H9 (cell line): Measurements from ENCODE around the gene ENKUR. TPM values are rescaled to one million over a fixed set of nuclear protein-coding genes. Genes with fewer than 3 reads are reported as not detected.

ENCODE experiments used
- DNase-seq: peaks from one replicate; pipeline ENCODE4 v3.0.0-alpha.2; 2017
- H2AFZ ChIP-seq: one replicate; pipeline ENCODE4 v1.6.1; 2013; ENCODE audit warnings: mild to moderate bottlenecking, low read length, control low read depth, moderate library complexity
- H2AK5ac ChIP-seq: 2 replicates; pipeline ENCODE4 v1.6.1; 2013; ENCODE audit warnings: low read length, control low read depth, mixed read lengths; ENCODE audit not compliant: insufficient read length
- H2BK120ac ChIP-seq: one replicate; pipeline ENCODE4 v1.6.1; 2013; ENCODE audit warnings: low read depth, mild to moderate bottlenecking, low read length, control low read depth, inconsistent platforms; ENCODE audit not compliant: poor library complexity, severe bottlenecking
- H2BK12ac ChIP-seq: 2 replicates; pipeline ENCODE4 v1.6.1; 2013; ENCODE audit warnings: low read length, control low read depth, mixed read lengths, low read depth; ENCODE audit not compliant: insufficient read length
- H2BK15ac ChIP-seq: 2 replicates; pipeline ENCODE4 v1.6.1; 2013; ENCODE audit warnings: low read depth, low read length, control low read depth
- H2BK20ac ChIP-seq: one replicate; pipeline ENCODE4 v1.6.1; 2013; ENCODE audit warnings: low read depth, mild to moderate bottlenecking, low read length, control low read depth, inconsistent platforms; ENCODE audit not compliant: poor library complexity, severe bottlenecking
- H2BK5ac ChIP-seq: 2 replicates; pipeline ENCODE4 v1.6.1; 2013; ENCODE audit warnings: low read length, control low read depth, mixed read lengths; ENCODE audit not compliant: insufficient read length
- H3K14ac ChIP-seq: 2 replicates; pipeline ENCODE4 v1.6.1; 2013; ENCODE audit warnings: low read length, control low read depth; ENCODE audit not compliant: insufficient read depth
- H3K18ac ChIP-seq: 2 replicates; pipeline ENCODE4 v1.6.1; 2013; ENCODE audit warnings: low read depth, mild to moderate bottlenecking, mixed read lengths, low read length, control low read depth; ENCODE audit not compliant: insufficient read length
- H3K23ac ChIP-seq: 2 replicates; pipeline ENCODE4 v1.6.1; 2013; ENCODE audit warnings: low read length, control low read depth, mixed read lengths, low read depth; ENCODE audit not compliant: insufficient read length
- H3K23me2 ChIP-seq: 2 replicates; pipeline ENCODE4 v1.6.1; 2013; ENCODE audit warnings: low read depth, mild to moderate bottlenecking, mixed read lengths, low read length, control low read depth; ENCODE audit not compliant: insufficient read length, poor library complexity, severe bottlenecking
- H3K27ac ChIP-seq: 2 replicates; pipeline ENCODE4 v1.5.1; 2013; ENCODE audit warnings: low read length, control low read depth, mixed read lengths, low read depth; ENCODE audit not compliant: insufficient read length
- H3K27me3 ChIP-seq: 2 replicates; pipeline ENCODE4 v1.6.1; 2013; ENCODE audit warnings: low read length, control low read depth, inconsistent platforms; ENCODE audit not compliant: insufficient read depth
- H3K4ac ChIP-seq: 2 replicates; pipeline ENCODE4 v1.6.1; 2013; ENCODE audit warnings: low read depth, mild to moderate bottlenecking, control low read depth, inconsistent platforms, low read length, moderate library complexity
- H3K4me1 ChIP-seq: 2 replicates; pipeline ENCODE4 v1.6.1; 2013; ENCODE audit warnings: low read length, control low read depth, inconsistent platforms; ENCODE audit not compliant: insufficient read depth
- H3K4me2 ChIP-seq: 2 replicates; pipeline ENCODE4 v1.6.1; 2013; ENCODE audit warnings: low read length, control low read depth, mixed read lengths; ENCODE audit not compliant: insufficient read length, insufficient read depth
- H3K56ac ChIP-seq: 2 replicates; pipeline ENCODE4 v1.6.1; 2013; ENCODE audit warnings: low read depth, mild to moderate bottlenecking, mixed read lengths, low read length, control low read depth; ENCODE audit not compliant: insufficient read length
- H3K79me1 ChIP-seq: 2 replicates; pipeline ENCODE4 v1.6.1; 2013; ENCODE audit warnings: low read depth, mild to moderate bottlenecking, moderate library complexity, low read length, control low read depth, inconsistent platforms; ENCODE audit not compliant: insufficient read depth, poor library complexity, severe bottlenecking
- H3K79me2 ChIP-seq: 2 replicates; pipeline ENCODE4 v1.6.1; 2013; ENCODE audit warnings: low read length, control low read depth, inconsistent platforms; ENCODE audit not compliant: insufficient read depth
- H3K9ac ChIP-seq: 2 replicates; pipeline ENCODE4 v1.6.1; 2013; ENCODE audit warnings: low read length, control low read depth, mixed read lengths; ENCODE audit not compliant: insufficient read length; ENCODE audit errors: extremely low read depth
- H3K9me3 ChIP-seq: one replicate; pipeline ENCODE4 v1.6.1; 2013; ENCODE audit warnings: low read depth, low read length, inconsistent platforms; ENCODE audit not compliant: control insufficient read depth
- H3T11ph ChIP-seq: one replicate; pipeline ENCODE4 v1.6.1; 2013; ENCODE audit warnings: mild to moderate bottlenecking, low read length, control low read depth, inconsistent platforms
- H4K20me1 ChIP-seq: one replicate; pipeline ENCODE4 v1.6.1; 2013; ENCODE audit not compliant: control insufficient read depth, insufficient read length, insufficient read depth
- H4K5ac ChIP-seq: 2 replicates; pipeline ENCODE4 v1.6.1; 2013; ENCODE audit warnings: low read depth, mild to moderate bottlenecking, mixed read lengths, low read length, control low read depth; ENCODE audit not compliant: insufficient read length
- H4K8ac ChIP-seq: replicated peaks from 2 replicates; pipeline ENCODE4 v1.6.1; 2013; ENCODE audit warnings: low read length, control low read depth, mixed read lengths, low read depth; ENCODE audit not compliant: insufficient read length
- H4K91ac ChIP-seq: 2 replicates; pipeline ENCODE4 v1.6.1; 2013; ENCODE audit warnings: low read depth, mild to moderate bottlenecking, moderate library complexity, mixed read lengths, low read length, control low read depth; ENCODE audit not compliant: insufficient read length
- H3K27ac Mint-ChIP-seq, 3 experiments: 2 replicates in 2 of 3; 3 replicates in 1 of 3; pipeline ENCODE4 v1.8.0; 2020 to 2021; ENCODE audit warnings: mixed read lengths in 3 of 3, mild to moderate bottlenecking in 1 of 3, moderate library complexity in 1 of 3
- H3K27me3 Mint-ChIP-seq: 2 replicates; pipeline ENCODE4 v1.8.0; 2021; ENCODE audit warnings: low read depth, mild to moderate bottlenecking, moderate library complexity, mixed read lengths
- H3K36me3 Mint-ChIP-seq, 3 experiments: 2 replicates in 2 of 3; 3 replicates in 1 of 3; pipeline ENCODE4 v1.8.0; 2020 to 2021; ENCODE audit warnings: low read depth in 3 of 3, mixed read lengths in 3 of 3; ENCODE audit not compliant: insufficient read depth in 1 of 3
- H3K4me1 Mint-ChIP-seq, 2 experiments: 2 replicates each; pipeline ENCODE4 v1.8.0; 2020; ENCODE audit warnings: mixed read lengths in 2 of 2
- H3K4me3 Mint-ChIP-seq, 2 experiments: 2 replicates in 1 of 2; 3 replicates in 1 of 2; pipeline ENCODE4 v1.8.0; 2020 to 2021; ENCODE audit warnings: mild to moderate bottlenecking in 2 of 2, mixed read lengths in 2 of 2, moderate library complexity in 1 of 2
- H3K9me3 Mint-ChIP-seq, 2 experiments: 2 replicates in 1 of 2; 3 replicates in 1 of 2; pipeline ENCODE4 v1.8.0; 2020; ENCODE audit warnings: mild to moderate bottlenecking in 2 of 2, mixed read lengths in 2 of 2, moderate library complexity in 1 of 2
- CTCF ChIP-seq: fragments of 200-600 bp; sonication (generic); conservative IDR thresholded peaks from 3 replicates; pipeline ENCODE4 v1.8.0; 2021; ENCODE audit warnings: antibody characterized with exemption, mild to moderate bottlenecking
- WGBS: extraction: QIAGEN DNeasy Blood & Tissue Kit; methylation state at CpG from one replicate; pipeline ENCODE4 v1.1.7; 2013; ENCODE audit warnings: missing lambda C conversion rate, low lambda C conversion rate, mixed read lengths; ENCODE audit not compliant: insufficient read length; ENCODE audit errors: extremely low coverage; 5-methylcytosine and 5-hydroxymethylcytosine counted together
- total RNA-seq: library from RNA; stranded (reverse); gene quantifications from 2 replicates; pipeline ENCODE4 v1.2.1, GENCODE V29; 2021

Gene ENKUR
- total RNA-seq, 1 experiment from 2014 or later, result not detected

DNA sequence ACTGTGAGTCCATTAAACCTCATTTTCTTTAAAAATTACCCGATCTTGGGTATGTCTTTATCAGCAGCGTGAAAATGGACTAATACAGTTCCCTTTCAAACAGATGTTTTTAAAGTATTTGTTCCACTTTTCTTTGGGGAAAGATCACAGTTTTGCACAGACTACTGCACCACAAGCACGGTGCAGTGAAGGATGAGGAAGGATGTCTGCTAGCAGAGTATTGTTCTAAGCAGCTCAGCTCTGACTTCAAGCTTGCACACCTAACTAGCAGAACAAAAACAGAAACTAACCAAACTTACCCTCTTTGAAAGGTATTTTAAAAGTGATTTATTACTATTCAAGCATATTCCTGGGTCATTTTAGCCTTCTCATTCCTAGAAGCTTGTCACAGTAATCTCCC lies 20.4 kb upstream of the ENKUR start:
- Histone ChIP-seq H4K5ac (no peak overlapping the region), H3K23ac (no peak overlapping the region), H2BK15ac (no peak overlapping the region), H3K4ac (no peak overlapping the region), H3K27ac (no peak overlapping the region), H3K56ac (no peak overlapping the region), H3K4me2 (no peak overlapping the region), H4K91ac (no peak overlapping the region), H2AK5ac (no peak overlapping the region), H3K27me3 (no peaks in the 10 kb centered on the region), H2BK20ac (no peak overlapping the region), H3K9ac (no peak overlapping the region), H3K4me1 (no peaks in the 10 kb centered on the region), H2AFZ (no peak overlapping the region), H3K9me3 (no peaks in the 10 kb centered on the region), H3T11ph (no peak overlapping the region), H4K20me1 (no peaks in the 10 kb centered on the region), H3K23me2 (no peaks in the 10 kb centered on the region), H2BK120ac (no peak overlapping the region), H3K18ac (no peak overlapping the region), H3K14ac (no peak overlapping the region), H4K8ac (no peak overlapping the region), H2BK12ac (no peak overlapping the region), H3K79me1 (no peaks in the 10 kb centered on the region), H3K79me2 (no peaks in the 10 kb centered on the region), H2BK5ac (no peak overlapping the region)
- Mint-ChIP-seq H3K27me3 (peaks cover 2% of the 10 kb centered on the region; the same call in 1 of the 2 replicates), H3K4me3 (no peak overlapping the region), H3K4me1 (peaks cover 5 to 6% of the 10 kb centered on the region in 2 experiments; a peak in 3 of 4 replicates), H3K27ac (no peak overlapping the region), H3K36me3 (no peaks in the 10 kb centered on the region), H3K9me3 (no peaks in the 10 kb centered on the region)
- no peak for DNase-seq
- TF ChIP-seq CTCF, result no peak
- no CpG with 5 or more reads among the region's 3 CpGs for WGBS
